ENCODE measurements around the gene SUGCT. TPM values are rescaled to one million over a fixed set of nuclear protein-coding genes. Genes with fewer than 3 reads are reported as not detected.

The SUGCT gene
- total and polyA plus RNA-seq, 9 of the 15 experiments (the other 6 are each of a cell fraction or from before 2014, with no cell fraction given): 0.58 to 2.5 (median 1.4) TPM

DNA sequence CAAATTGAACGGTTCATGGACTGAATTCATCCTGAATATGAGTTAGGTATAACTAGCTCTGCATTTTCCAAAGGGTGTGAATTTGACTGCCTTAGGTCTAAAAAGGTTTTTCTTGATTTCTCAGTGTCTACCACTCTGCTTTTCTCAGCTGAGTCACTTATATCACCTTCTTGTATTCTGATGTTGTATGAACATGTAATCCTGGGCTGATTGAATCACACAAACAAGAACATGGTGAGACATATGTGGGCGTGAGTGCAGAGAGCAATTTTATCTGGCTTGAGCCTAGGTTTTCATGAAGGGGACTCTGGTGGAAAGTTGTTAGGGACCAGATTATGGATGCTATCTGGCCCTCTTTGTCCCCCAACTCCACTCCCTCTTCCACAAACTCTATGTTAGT, 239.8 kb downstream of the SUGCT start:
- Histone ChIP-seq H3K4me1 (replicated peaks in 1 of 2; ENCODE audit: control insufficient read depth in 2 of 2, insufficient read depth in 2 of 2, low read length in 2 of 2) (no peaks in the 10 kb centered on the region), H3K4me3 (no peak overlapping the region), H3K79me2 (ENCODE audit: control insufficient read depth, insufficient read depth, low read length) (no peaks in the 10 kb centered on the region), H3K27me3 (ENCODE audit: control insufficient read depth in 2 of 2, insufficient read depth in 2 of 2, low read length in 2 of 2) (no peaks in the 10 kb centered on the region), H3K9me1 (ENCODE audit: control insufficient read depth, insufficient read depth, low read length) (no peaks in the 10 kb centered on the region), H2AFZ (ENCODE audit: low read depth, low read length) (no peak overlapping the region), H3K9ac (ENCODE audit: insufficient read depth in 1 of 2, low read depth in 2 of 2, low read length in 2 of 2) (no peak overlapping the region), H3K27ac (ENCODE audit: extremely low read depth, low read depth, low read length) (no peak overlapping the region), H3K36me3 (ENCODE audit: control insufficient read depth, insufficient read depth, low read length) (no peaks in the 10 kb centered on the region), H4K20me1 (replicated peaks; ENCODE audit: control insufficient read depth, insufficient read depth, low read length) (no peaks in the 10 kb centered on the region), H3K9me3 (replicated peaks; ENCODE audit: control insufficient read depth, insufficient read depth, low read depth, low read length) (no peaks in the 10 kb centered on the region), H3K4me2 (ENCODE audit: insufficient read depth, low read length) (no peak overlapping the region)
- TF ChIP-seq, protein P1, sequence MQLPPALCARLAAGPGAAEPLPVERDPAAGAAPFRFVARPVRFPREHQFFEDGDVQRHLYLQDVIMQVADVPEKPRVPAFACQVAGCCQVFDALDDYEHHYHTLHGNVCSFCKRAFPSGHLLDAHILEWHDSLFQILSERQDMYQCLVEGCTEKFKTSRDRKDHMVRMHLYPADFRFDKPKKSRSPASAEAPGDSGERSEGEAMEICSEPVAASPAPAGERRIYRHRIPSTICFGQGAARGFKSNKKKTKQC (CRISPR knock-in tag; IDR thresholded peaks at IDR 0.05): no peak
- TF ChIP-seq TEAD4 (IDR thresholded peaks at IDR 0.05; ENCODE audit: low read length) (no peak), TEAD4 (CRISPR knock-in tag; IDR thresholded peaks at IDR 0.05; ENCODE audit: borderline replicate concordance) (no peak), NFRKB (IDR thresholded peaks at IDR 0.05; ENCODE audit: low read depth) (no peak), GABPB2 (CRISPR knock-in tag; conservative IDR thresholded peaks at IDR 0.05) (no peak), RBBP5 (IDR thresholded peaks at IDR 0.05; ENCODE audit: borderline replicate concordance, insufficient read depth, low read length, poor library complexity, severe bottlenecking) (no peak), FOSL1 (tag; conservative IDR thresholded peaks at IDR 0.05) (no peak), SAFB (IDR thresholded peaks at IDR 0.05; ENCODE audit: borderline replicate concordance, low read depth, low read length) (no peak), TAF15 (IDR thresholded peaks at IDR 0.05; ENCODE audit: low read depth, low read length) (no peak), E2F3 (CRISPR knock-in tag; IDR thresholded peaks at IDR 0.05) (no peak), PML (IDR thresholded peaks at IDR 0.05; ENCODE audit: low read length) (no peak), HNRNPUL1 (IDR thresholded peaks at IDR 0.05; ENCODE audit: low read length) (no peak), FUS (optimal IDR thresholded peaks at IDR 0.05; ENCODE audit: low read depth, low read length) (no peak)
- TF ChIP-seq, protein P2, sequence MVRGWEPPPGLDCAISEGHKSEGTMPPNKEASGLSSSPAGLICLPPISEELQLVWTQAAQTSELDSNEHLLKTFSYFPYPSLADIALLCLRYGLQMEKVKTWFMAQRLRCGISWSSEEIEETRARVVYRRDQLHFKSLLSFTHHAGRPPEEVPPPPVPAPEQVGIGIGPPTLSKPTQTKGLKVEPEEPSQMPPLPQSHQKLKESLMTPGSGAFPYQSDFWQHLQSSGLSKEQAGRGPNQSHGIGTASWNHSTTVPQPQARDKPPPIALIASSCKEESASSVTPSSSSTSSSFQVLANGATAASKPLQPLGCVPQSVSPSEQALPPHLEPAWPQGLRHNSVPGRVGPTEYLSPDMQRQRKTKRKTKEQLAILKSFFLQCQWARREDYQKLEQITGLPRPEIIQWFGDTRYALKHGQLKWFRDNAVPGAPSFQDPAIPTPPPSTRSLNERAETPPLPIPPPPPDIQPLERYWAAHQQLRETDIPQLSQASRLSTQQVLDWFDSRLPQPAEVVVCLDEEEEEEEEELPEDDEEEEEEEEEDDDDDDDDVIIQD (CRISPR knock-in tag; IDR thresholded peaks at IDR 0.05): no peak
- TF ChIP-seq, protein P3, sequence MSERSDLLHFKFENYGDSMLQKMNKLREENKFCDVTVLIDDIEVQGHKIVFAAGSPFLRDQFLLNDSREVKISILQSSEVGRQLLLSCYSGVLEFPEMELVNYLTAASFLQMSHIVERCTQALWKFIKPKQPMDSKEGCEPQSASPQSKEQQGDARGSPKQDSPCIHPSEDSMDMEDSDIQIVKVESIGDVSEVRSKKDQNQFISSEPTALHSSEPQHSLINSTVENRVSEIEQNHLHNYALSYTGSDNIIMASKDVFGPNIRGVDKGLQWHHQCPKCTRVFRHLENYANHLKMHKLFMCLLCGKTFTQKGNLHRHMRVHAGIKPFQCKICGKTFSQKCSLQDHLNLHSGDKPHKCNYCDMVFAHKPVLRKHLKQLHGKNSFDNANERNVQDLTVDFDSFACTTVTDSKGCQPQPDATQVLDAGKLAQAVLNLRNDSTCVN (CRISPR knock-in tag; IDR thresholded peaks at IDR 0.05): no peak
- TF ChIP-seq, protein P4, sequence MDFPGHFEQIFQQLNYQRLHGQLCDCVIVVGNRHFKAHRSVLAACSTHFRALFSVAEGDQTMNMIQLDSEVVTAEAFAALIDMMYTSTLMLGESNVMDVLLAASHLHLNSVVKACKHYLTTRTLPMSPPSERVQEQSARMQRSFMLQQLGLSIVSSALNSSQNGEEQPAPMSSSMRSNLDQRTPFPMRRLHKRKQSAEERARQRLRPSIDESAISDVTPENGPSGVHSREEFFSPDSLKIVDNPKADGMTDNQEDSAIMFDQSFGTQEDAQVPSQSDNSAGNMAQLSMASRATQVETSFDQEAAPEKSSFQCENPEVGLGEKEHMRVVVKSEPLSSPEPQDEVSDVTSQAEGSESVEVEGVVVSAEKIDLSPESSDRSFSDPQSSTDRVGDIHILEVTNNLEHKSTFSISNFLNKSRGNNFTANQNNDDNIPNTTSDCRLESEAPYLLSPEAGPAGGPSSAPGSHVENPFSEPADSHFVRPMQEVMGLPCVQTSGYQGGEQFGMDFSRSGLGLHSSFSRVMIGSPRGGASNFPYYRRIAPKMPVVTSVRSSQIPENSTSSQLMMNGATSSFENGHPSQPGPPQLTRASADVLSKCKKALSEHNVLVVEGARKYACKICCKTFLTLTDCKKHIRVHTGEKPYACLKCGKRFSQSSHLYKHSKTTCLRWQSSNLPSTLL (IDR thresholded peaks at IDR 0.05): no peak
- in situ Hi-C loops (cut with MboI): no loop called here
- 0% methylated on average over 2 of the region's 2 CpGs for WGBS (ENCODE audit: insufficient coverage, low coverage, missing lambda C conversion rate)
- no peak for ATAC-seq
- no peak for FAIRE-seq
- DNase-seq (ENCODE audit: extremely low read depth in 1 of 4, low spot score in 3 of 4): no peak
- CTCF ChIA-PET (ENCODE audit: low intra/inter-chr PET ratio): no interaction called here
- intact Hi-C loops (cut with micrococcal nuclease): no loop called here
- no TSS peak for BruUV-seq (replicated peaks)
- POLR2A ChIA-PET: no interaction called here

Measured in K562 (cell line).